Cardiac fibroblast (primary cell): Measurements from ENCODE around the gene SLC15A1.
"Not testable (repeated sequence)": the region's sequence is repeated elsewhere in the genome, so short reads cannot be mapped to it uniquely, and the experiment has no call there.

Experiments
- DNase-seq, 2 donors: peaks; one replicate each; pipeline versions ENCODE4 v3.0.0 to v3.0.0-alpha.2; 2010; ENCODE audit warnings: low read depth in 2 of 2
- H3K4me3 ChIP-seq, 2 donors: replicated peaks in 1 of 2; 1 replicate in 1 of 2; 2 replicates in 1 of 2; pipeline ENCODE4 v1.5.1; 2011; ENCODE audit warnings: low read depth in 2 of 2, low read length in 2 of 2, mild to moderate bottlenecking in 2 of 2, moderate library complexity in 1 of 2
- TF ChIP-seq, protein P1 (sequence below): IDR thresholded peaks from one replicate; pipeline ENCODE4 v1.5.1; 2011; ENCODE audit warnings: low read depth, mild to moderate bottlenecking, low read length, inconsistent platforms

SLC15A1 gene

DNA sequence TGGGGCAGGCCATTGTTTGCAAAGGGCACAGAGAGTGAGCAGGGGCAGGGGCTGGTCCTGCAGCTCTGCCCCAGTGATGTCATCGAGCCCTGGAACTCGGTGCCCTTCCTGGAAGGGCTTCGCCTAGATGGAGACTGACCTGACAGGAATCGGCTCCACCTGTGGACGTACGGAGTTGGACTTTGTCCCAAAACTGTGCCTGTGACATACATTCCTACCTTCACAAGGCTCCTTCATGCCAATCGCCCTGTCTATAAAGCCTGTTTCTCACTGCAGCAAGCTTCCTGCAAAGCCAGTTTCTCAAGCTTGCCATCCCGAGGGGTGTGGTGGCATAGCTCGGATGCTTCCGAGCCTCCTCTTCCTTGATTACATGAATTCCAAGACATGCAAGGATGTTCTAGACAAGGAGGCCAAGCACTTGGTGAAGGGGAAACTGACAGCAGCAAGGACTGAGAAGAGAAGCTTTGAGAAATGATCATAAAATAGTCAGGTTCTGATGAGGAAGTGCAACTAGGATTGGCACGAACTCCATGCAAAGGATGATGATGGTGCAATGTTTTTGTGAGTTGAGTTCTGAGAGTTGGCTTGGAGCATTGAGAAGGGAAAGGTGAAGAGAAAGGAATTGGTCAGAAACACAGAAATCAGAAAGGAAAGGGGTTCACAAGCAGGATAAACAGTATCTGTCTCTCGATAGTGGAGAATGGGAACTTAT lies 101.9 kb downstream of the SLC15A1 start:
- no peak overlapping the region for H3K4me3 ChIP-seq
- DNase-seq: no peak
- TF ChIP-seq, protein P1, sequence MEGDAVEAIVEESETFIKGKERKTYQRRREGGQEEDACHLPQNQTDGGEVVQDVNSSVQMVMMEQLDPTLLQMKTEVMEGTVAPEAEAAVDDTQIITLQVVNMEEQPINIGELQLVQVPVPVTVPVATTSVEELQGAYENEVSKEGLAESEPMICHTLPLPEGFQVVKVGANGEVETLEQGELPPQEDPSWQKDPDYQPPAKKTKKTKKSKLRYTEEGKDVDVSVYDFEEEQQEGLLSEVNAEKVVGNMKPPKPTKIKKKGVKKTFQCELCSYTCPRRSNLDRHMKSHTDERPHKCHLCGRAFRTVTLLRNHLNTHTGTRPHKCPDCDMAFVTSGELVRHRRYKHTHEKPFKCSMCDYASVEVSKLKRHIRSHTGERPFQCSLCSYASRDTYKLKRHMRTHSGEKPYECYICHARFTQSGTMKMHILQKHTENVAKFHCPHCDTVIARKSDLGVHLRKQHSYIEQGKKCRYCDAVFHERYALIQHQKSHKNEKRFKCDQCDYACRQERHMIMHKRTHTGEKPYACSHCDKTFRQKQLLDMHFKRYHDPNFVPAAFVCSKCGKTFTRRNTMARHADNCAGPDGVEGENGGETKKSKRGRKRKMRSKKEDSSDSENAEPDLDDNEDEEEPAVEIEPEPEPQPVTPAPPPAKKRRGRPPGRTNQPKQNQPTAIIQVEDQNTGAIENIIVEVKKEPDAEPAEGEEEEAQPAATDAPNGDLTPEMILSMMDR: no peak

DNA sequence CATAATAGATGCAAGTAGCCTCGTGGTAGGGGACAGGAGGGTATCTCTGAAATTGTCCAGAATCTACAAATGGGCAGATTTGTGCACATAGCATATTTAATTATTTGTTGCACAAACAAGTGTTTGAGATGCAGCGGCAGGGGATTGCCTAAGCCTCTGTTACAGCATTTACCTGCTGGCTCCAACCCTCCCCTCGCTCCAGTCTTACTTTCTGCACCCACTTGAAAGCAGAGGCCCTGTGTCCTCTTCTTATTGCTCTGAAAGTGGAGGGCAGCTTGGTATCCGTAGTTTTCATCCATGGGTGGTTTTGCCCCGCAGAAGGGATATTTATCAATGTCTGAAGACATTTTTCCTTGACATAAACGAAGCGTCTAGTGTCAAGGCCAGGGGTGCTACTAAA lies 102.6 kb downstream of the SLC15A1 start:
- no peak overlapping the region for H3K4me3 ChIP-seq
- DNase-seq: no peak
- TF ChIP-seq, protein P1: no peak

DNA sequence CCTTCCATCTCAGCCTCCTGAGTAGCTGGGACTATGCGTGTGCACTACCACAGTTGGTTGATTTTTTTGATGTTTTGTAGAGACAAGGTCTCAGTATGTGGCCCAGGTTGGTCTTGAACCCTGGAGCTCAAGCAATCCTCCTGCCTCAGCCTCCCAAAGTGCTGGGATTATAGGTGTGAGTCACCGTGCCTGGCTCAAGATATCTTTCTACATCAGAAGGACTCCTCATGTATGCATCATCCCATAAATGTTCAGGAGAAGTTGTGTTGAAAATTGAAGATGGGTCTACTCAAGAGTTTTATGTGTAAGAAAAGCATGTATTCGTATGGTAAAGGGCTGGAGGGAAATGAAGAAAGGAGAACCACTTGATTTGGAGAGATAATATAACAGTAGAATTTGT lies 103.8 kb downstream of the SLC15A1 start:
- no peak overlapping the region for H3K4me3 ChIP-seq
- TF ChIP-seq, protein P1: no peak

DNA sequence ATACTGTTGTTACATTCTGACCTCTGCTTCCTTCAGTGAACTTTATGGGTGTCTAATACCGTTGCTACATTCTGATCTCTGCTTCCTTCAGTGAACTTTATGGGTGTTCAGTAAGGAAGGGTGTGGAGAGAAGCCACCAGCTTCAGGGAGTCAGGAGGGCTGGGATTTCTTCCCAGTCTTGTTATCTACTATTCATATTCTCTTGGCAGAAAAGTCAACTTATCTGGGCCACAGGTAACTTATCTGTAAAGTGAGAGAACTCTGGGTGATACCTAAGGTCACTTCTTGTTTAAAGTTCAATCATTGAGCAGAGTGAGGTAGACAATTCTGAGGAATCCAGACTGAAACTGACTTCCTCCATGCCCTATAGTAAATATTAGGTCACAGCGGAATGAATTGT lies 104.3 kb downstream of the SLC15A1 start:
- TF ChIP-seq, protein P1: no peak
- no peak overlapping the region for H3K4me3 ChIP-seq
- no peak for DNase-seq

More for the DNA sequence above, 103.8 kb downstream of the SLC15A1 start:
- no peak for DNase-seq

DNA sequence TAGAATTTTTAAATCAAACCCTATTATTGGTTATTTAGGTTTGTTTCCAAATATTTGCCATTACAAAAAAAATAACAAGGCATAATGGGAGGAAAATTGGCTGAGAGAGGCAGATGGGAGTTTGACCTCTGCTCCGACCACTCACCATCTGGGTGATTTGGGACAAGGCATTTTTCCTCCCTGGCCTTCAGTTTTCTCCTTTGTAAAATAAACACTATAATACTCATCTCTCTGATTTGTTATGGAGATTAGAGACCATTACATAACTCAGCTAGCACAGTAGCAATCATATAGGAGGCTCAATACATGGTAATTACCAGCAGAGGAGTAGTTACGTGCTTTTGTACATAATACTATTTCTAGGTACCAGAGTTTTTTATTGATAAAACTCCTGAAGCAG lies 105.4 kb downstream of the SLC15A1 start:
- no peak overlapping the region for H3K4me3 ChIP-seq
- TF ChIP-seq, protein P1: no peak
- no peak for DNase-seq

DNA sequence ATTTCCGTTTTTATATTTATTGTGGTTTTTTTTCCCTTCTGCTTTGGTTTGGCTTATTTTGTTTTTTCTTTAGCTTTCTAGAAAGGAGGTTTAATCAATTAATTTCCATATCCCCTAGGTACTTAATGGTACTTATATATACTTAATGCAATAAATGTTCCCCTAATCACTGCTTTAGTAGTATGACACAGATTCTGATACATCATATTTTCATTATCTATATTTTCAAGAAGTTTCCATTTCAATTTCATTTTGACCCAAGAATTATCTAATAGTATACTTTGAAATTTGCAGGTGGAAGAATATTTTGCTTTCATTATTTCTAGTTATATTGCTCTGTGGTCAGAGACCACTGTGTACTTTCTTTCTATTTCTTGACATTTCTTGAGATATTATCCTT lies 109.0 kb downstream of the SLC15A1 start:
- TF ChIP-seq, protein P1: no peak
- no peak for DNase-seq
- no peak overlapping the region for H3K4me3 ChIP-seq

DNA sequence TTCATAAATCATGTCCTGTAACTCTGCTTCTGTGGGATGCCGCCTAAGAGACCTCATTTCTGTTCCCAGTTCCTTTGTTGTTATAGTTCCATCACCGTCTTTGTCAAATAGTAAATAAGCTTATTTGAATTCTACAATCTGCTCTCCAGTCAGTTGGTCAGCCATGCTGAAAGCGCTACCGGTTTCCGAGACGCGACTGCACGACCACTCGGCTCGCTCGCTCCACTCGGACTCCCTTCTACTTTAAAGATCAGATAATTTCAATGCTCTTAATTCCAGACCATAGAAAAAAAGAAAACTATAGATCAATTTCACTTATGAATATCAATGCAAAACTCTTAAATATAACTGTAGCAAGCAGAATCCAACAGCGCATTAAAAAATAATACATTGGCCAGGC lies 111.4 kb downstream of the SLC15A1 start:
- DNase-seq: no peak
- TF ChIP-seq, protein P1: no peak
- H3K4me3 ChIP-seq: no peak overlapping the region

DNA sequence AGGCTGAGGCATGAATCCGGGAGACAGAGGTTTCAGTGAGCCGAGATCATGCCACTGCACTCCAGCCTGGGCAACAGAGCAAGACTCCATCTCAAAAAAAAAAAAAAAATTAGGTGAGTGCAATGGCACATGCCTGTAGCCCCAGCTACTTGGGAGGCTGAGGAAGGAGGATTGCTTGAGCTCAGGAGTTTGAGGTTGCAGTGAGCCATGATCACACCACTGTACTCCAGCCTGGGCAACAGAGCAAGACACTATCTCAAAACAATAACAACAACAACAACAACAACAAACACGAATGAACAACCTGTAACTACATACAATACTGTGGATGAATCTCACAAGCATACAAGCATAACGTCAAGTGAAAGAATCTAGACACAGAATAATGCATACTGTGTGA lies 112.7 kb downstream of the SLC15A1 start:
- not testable (repeated sequence) for H3K4me3 ChIP-seq, DNase-seq

DNA sequence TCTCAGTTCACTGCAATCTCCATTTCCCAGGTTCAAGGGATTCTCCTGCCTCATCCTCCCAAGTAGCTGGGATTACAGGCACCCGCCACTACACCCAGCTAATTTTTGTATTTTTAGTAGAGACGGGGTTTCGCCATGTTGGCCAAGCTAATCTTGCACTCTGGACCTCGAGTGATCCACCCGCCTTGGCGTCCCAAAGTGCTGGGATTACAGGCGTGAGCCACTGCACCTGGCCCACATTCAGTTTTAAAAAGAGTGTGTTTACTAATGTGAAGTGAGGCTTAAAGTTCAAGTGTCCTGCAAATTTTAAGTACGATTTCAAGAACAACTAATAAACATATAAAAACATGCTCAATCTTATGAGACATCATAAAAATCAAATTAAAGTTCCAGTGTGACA lies 114.1 kb downstream of the SLC15A1 start:
- DNase-seq, H3K4me3 ChIP-seq: not testable (repeated sequence)
